Fibroblast of gingiva (primary cell): ENCODE data around the gene CUBN.
A peak's percentile ranks its signal among the peaks of the same experiment; 100 is the strongest.
"Not testable (repeated sequence)": the region's sequence is repeated elsewhere in the genome, so short reads cannot be mapped to it uniquely, and the experiment has no call there.

Source experiments
- DNase-seq: peaks from one replicate; pipeline ENCODE4 v3.0.0-alpha.2; 2011; ENCODE audit warnings: low read depth

Gene CUBN

DNA sequence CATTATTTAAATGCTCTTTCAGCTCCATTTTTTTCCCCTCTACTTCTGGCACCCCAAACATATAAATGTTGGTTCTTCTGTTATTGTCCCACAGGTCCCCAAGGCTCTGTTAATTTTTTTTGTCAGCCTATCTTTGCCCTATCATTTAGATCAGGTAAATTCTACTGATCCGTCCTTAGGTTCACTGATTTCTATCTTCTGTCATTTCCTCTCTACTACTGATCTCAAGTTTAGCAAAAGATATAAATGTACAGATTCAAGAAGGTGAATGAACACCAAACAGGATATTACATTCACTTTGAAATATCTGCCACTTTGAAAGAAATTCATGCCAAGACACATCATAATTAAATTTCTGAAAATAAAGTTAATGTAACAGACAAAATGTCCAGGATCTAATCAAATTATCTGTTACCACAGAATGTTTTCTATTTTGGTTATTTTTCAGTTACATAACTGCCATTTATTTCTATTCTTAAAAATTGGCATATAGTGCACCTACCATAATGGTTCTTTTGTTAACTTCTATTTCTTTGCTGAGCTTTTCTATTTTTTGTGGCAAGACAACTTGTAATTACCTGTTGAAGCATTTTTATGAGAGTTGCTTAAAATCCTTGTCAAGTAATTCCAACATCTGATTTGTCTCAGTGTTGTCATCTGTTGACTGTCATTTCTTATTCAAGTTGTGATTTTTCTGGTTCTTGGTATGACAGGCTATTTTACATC, 12.1 kb upstream of the CUBN start:
- DNase-seq, result no peak

GRCh38 chr10:17140386-17140761, 10.8 kb upstream of the CUBN start:
- no peak for DNase-seq

GRCh38 chr10:17138460-17139042, 8.9 kb upstream of the CUBN start:
- peak; percentile 34 for DNase-seq

- DNase-seq, result no peak
Measured at GRCh38 chr10:17134737-17135260, 5.2 kb upstream of the CUBN start.

DNA sequence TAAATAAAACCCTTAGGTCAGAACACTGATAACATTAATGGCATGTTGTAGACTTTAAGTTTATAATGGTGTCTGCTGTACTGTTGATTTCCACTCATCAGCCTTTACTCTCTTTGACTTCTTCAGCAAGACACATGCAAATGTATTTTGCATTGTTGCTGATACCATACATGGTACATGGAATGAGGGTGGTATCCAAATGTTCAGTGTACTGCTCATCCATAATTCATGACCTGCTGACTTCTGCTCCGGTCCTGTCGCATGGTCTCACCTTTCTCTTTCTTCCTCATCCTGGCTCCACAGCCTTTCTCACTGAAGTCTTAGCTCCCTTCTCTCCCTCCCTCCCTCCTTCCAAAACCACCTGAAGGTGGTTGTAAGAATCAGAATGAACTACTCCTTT, 4.7 kb upstream of the CUBN start:
- no peak for DNase-seq

DNA sequence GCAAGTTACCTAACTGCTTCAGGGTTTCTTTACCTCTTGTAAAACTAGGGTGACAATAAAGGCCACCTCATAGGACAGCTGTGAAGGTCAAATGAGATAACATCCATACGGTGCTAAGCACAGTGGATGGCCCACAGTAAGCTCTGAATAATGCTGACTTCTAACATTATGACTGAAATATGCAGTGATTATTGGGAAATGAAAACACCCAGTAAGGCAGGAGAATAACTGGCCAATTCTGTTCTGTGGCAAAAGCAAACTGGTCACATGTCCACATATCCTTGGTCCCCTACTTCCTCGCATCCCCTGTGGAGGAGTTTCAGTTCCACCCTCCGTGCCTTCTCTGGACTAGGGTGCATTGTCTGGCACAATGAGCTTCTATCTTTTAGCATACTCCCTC, 1.4 kb downstream of the CUBN start:
- DNase-seq, result no peak

DNA sequence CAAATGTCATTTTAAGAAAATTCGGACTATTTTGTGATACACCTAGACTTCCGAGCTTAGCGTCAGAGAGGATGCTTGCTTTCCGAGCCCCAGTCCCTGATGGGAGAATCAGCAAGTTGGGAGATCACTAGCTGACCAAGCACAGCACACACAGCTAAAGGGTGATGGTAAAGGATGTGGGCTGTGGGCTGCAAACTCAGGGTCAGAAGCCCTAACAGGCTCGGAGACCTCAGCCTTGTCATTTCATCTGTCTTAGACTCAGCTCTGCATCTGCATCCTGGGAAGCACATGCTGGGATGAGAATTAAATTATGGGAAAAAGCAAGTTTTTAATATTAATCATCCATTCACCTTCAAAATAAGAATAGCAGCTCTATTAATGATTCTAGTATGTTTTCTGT, 3.3 kb downstream of the CUBN start:
- DNase-seq, result no peak

- DNase-seq, result no peak
Measured at GRCh38 chr10:17125206-17125893, 4.3 kb downstream of the CUBN start.

- no peak for DNase-seq
Measured at GRCh38 chr10:17123961-17124360, 5.7 kb downstream of the CUBN start.

DNA sequence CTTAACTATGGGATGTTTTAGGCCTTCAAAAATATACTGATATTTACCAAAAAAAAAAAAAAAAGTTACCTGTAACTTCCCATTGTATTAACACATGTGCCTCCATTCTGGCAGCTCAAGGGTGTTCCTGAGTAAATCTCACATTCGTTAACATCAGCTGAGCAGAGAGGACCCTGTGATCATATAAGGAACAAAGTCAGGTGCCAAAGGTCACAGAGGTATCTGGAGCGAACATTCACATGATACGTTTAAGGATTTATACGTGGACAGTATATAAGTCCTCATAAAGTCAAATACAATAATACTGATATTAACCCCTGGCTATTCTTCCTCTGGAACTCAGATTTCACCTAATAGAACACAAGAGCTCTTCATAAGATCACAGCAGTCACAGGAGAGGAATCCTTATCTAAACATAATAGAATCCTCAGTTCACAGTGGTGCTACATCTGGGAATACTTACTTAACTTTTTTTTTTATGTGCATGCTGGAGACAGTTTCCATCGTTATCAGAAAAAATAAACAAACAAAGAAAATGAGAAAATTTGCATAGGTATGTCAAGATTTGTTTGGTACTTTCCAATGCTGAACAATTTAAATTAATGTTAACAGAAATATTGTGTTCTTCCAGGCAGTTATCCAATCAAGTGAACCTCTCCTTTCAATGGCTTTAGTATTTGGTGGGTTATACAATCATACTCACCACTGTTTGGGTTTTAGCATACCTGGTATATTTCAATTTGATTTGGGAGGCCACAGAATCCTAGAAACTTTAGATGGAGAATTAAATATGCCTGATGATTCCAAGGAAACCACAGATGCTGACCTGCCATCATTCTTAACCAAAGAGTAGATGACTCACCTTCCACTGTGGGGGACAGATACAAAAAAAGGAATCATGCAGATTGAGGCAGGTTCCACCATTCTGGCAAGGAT, 6.6 kb downstream of the CUBN start:
- peak; percentile 86 for DNase-seq

GRCh38 chr10:17122052-17122451, 7.6 kb downstream of the CUBN start:
- no peak for DNase-seq

DNA sequence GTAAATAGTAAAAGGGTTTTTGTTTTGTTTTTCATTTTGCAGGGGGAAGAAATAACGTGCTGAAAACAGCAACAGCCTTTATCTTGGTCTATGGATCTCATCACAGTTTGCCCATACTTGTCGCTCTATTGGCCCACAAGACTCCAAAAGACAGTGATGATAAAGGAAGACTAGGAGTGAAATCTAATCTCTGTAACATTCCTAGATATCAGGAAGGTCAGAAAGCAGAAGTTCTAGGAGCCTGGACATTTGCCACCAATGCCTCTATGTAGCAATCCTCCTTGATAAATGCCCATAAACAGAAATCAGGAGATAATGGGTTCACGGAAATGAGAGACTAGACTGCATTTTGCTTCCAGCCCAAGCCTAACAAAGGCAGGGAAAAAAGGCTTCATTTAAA, 8.9 kb downstream of the CUBN start:
- DNase-seq, result no peak

- no peak for DNase-seq
Measured at GRCh38 chr10:17119845-17120244, 9.8 kb downstream of the CUBN start.

- no peak for DNase-seq
Measured at GRCh38 chr10:17116193-17116592, 13.4 kb downstream of the CUBN start.

GRCh38 chr10:17115683-17116082, 13.9 kb downstream of the CUBN start:
- DNase-seq, result no peak

- DNase-seq, result not testable (repeated sequence)
Measured at GRCh38 chr10:17114878-17115444, 14.7 kb downstream of the CUBN start.

DNA sequence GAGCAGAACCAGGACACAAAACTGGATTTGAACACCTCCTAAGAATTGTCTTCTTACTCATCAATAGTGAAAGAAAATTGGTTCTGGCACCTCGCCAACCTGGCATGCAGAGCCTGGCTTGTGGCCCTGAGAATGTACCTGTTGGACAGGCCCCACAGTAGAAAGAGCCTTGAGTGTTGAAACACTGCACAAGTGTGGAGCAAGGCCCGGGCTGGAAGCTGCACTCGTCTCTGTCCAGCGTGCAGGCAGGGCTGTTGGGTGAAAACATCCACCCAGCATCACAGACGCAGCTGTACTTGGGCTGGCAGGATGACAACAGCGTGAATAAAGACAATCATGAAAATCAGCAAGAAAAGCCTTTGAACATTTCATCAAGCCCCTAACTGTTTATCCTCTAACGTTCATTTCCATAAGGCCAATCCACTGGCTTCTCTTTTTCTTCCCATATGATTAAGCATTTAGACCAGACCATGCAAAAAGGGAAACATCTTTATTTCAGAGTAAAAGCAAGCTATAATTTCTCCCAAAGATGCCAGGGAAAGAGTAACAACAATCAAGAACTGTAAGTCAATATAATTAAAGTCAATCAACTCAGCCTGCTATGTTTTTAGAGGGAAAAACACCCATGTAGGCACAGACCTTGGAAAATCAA, 15.6 kb downstream of the CUBN start:
- DNase-seq, result peak; percentile 85

GRCh38 chr10:17113346-17113745, 16.3 kb downstream of the CUBN start:
- peak; percentile 15 for DNase-seq

DNA sequence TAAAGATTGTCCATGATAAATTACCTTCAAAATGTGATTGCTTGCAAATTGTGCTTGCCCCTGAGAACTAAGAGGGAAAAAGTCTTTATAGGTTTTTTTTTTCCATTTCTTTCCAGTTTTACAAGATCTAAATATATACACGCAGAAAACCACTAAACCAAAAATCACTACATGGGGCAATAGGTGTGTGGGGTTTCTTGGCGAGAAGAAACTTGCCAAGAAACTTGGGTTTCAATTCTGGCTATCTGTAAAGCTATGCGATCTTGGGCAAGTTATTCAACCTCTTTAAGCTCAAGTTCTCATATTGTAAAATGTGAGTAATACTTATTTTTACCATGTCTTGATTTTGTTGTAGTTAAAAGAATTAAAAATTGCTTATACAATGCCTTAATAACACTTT, 17.0 kb downstream of the CUBN start:
- DNase-seq, result no peak

GRCh38 chr10:17109475-17110207, 20.0 kb downstream of the CUBN start:
- DNase-seq, result peak; percentile 86

DNA sequence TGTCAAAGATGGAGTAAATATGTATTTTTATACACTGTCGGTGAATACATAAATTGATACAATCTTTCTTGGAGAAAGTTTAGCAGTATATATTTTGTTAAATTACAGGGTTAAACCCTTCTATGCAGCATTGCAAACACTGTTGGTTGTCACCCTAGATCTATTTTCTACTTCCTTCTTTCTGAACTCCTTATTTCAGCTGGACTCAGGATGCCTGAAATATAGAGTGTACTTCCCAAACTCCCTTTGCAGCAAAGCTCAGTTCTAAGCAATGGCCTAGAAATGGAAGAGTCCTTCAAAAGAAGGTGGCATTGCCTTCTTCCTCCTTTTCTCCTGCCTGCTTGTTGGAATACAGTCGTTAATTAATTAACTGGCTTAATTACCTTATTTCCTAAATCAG, 20.6 kb downstream of the CUBN start:
- no peak for DNase-seq
